Activated naive CD4-positive, alpha-beta T cell treated with anti-CD3 and anti-CD28 coated beads, Interleukin-2, amount 50 U/mL, for 24 hours (primary cell): ENCODE results near the gene TMEM30B.
"Not testable (repeated sequence)": the region's sequence is repeated elsewhere in the genome, so short reads cannot be mapped to it uniquely, and the experiment has no call there.

Experiments used
- H3K27ac Mint-ChIP-seq: one replicate; pipeline ENCODE4 v1.8.0; 2021; ENCODE audit warnings: mild to moderate bottlenecking, mixed read lengths
- H3K27me3 Mint-ChIP-seq: one replicate; pipeline ENCODE4 v1.8.0; 2021; ENCODE audit warnings: mixed read lengths
- H3K36me3 Mint-ChIP-seq: one replicate; pipeline ENCODE4 v1.8.0; 2021; ENCODE audit warnings: mixed read lengths
- H3K4me1 Mint-ChIP-seq: one replicate; pipeline ENCODE4 v1.8.0; 2021; ENCODE audit warnings: mixed read lengths
- H3K4me3 Mint-ChIP-seq: one replicate; pipeline ENCODE4 v1.8.0; 2021; ENCODE audit warnings: mild to moderate bottlenecking, mixed read lengths
- H3K9me3 Mint-ChIP-seq: one replicate; pipeline ENCODE4 v1.8.0; 2021; ENCODE audit warnings: mixed read lengths

The TMEM30B gene

GRCh38 chr14:61262082-61262481, 19.1 kb downstream of the TMEM30B start:
- no peak overlapping the region for H3K4me3 Mint-ChIP-seq
- H3K4me1 Mint-ChIP-seq, result no peaks in the 10 kb centered on the region
- H3K9me3 Mint-ChIP-seq, result no peaks in the 10 kb centered on the region
- H3K27me3 Mint-ChIP-seq, result peaks cover 5% of the 10 kb centered on the region
- no peak overlapping the region for H3K27ac Mint-ChIP-seq
- H3K36me3 Mint-ChIP-seq, result no peaks in the 10 kb centered on the region

- Mint-ChIP-seq H3K9me3 (no peaks in the 10 kb centered on the region), H3K4me1 (no peaks in the 10 kb centered on the region), H3K36me3 (no peaks in the 10 kb centered on the region), H3K4me3 (no peak overlapping the region), H3K27ac (no peak overlapping the region), H3K27me3 (peaks cover 5% of the 10 kb centered on the region)
These were observed 20.0 kb downstream of the TMEM30B start for GRCh38 chr14:61260939-61261776.

GRCh38 chr14:61258985-61259384, 22.2 kb downstream of the TMEM30B start:
- H3K36me3 Mint-ChIP-seq, result no peaks in the 10 kb centered on the region
- H3K9me3 Mint-ChIP-seq, result no peaks in the 10 kb centered on the region
- no peak overlapping the region for H3K4me3 Mint-ChIP-seq
- no peak overlapping the region for H3K27ac Mint-ChIP-seq
- peaks cover 7% of the 10 kb centered on the region for H3K27me3 Mint-ChIP-seq
- H3K4me1 Mint-ChIP-seq, result no peaks in the 10 kb centered on the region

- Mint-ChIP-seq H3K9me3 (no peaks in the 10 kb centered on the region), H3K27me3 (peaks cover 9% of the 10 kb centered on the region), H3K4me3 (no peak overlapping the region), H3K27ac (no peak overlapping the region), H3K36me3 (no peaks in the 10 kb centered on the region), H3K4me1 (no peaks in the 10 kb centered on the region)
These were observed 23.6 kb downstream of the TMEM30B start for GRCh38 chr14:61257469-61258057.

GRCh38 chr14:61256826-61257468, 24.2 kb downstream of the TMEM30B start:
- H3K9me3 Mint-ChIP-seq, result no peaks in the 10 kb centered on the region
- no peak overlapping the region for H3K4me3 Mint-ChIP-seq
- no peaks in the 10 kb centered on the region for H3K4me1 Mint-ChIP-seq
- H3K27ac Mint-ChIP-seq, result no peak overlapping the region
- H3K36me3 Mint-ChIP-seq, result no peaks in the 10 kb centered on the region
- H3K27me3 Mint-ChIP-seq, result peaks cover 9% of the 10 kb centered on the region

GRCh38 chr14:61255968-61256367, 25.2 kb downstream of the TMEM30B start:
- no peak overlapping the region for H3K4me3 Mint-ChIP-seq
- H3K27ac Mint-ChIP-seq, result no peak overlapping the region
- no peaks in the 10 kb centered on the region for H3K36me3 Mint-ChIP-seq
- no peaks in the 10 kb centered on the region for H3K4me1 Mint-ChIP-seq
- no peaks in the 10 kb centered on the region for H3K9me3 Mint-ChIP-seq
- H3K27me3 Mint-ChIP-seq, result peaks cover 7% of the 10 kb centered on the region

GRCh38 chr14:61254808-61255526, 26.2 kb downstream of the TMEM30B start:
- Mint-ChIP-seq H3K27me3 (peaks cover 5% of the 10 kb centered on the region), H3K4me3 (no peak overlapping the region), H3K36me3 (no peaks in the 10 kb centered on the region), H3K9me3 (no peaks in the 10 kb centered on the region), H3K4me1 (no peaks in the 10 kb centered on the region), H3K27ac (no peak overlapping the region)

GRCh38 chr14:61253064-61253738, 27.9 kb downstream of the TMEM30B start:
- Mint-ChIP-seq H3K4me3 (no peak overlapping the region), H3K27ac (no peak overlapping the region), H3K9me3 (no peaks in the 10 kb centered on the region), H3K36me3 (no peaks in the 10 kb centered on the region), H3K4me1 (no peaks in the 10 kb centered on the region), H3K27me3 (peaks cover 6% of the 10 kb centered on the region)

GRCh38 chr14:61252369-61253063, 28.6 kb downstream of the TMEM30B start:
- Mint-ChIP-seq H3K4me1 (no peaks in the 10 kb centered on the region), H3K27ac (no peak overlapping the region), H3K27me3 (peaks cover 6% of the 10 kb centered on the region), H3K36me3 (no peaks in the 10 kb centered on the region), H3K9me3 (no peaks in the 10 kb centered on the region), H3K4me3 (no peak overlapping the region)

GRCh38 chr14:61250063-61250462, 31.1 kb downstream of the TMEM30B start:
- Mint-ChIP-seq H3K36me3 (no peaks in the 10 kb centered on the region), H3K27me3 (peaks cover 8% of the 10 kb centered on the region), H3K4me3 (no peak overlapping the region), H3K27ac (no peak overlapping the region), H3K9me3 (no peaks in the 10 kb centered on the region), H3K4me1 (no peaks in the 10 kb centered on the region)

- Mint-ChIP-seq H3K9me3 (no peaks in the 10 kb centered on the region), H3K36me3 (no peaks in the 10 kb centered on the region), H3K27me3 (peaks cover 8% of the 10 kb centered on the region), H3K27ac (no peak overlapping the region), H3K4me3 (no peak overlapping the region), H3K4me1 (no peaks in the 10 kb centered on the region)
These were observed 33.2 kb downstream of the TMEM30B start for GRCh38 chr14:61247935-61248334.

GRCh38 chr14:61246721-61247120, 34.4 kb downstream of the TMEM30B start:
- no peak overlapping the region for H3K4me3 Mint-ChIP-seq
- no peaks in the 10 kb centered on the region for H3K9me3 Mint-ChIP-seq
- H3K4me1 Mint-ChIP-seq, result no peaks in the 10 kb centered on the region
- H3K27me3 Mint-ChIP-seq, result peaks cover 11% of the 10 kb centered on the region
- H3K36me3 Mint-ChIP-seq, result peaks cover under 1% of the 10 kb centered on the region
- no peak overlapping the region for H3K27ac Mint-ChIP-seq

- no peaks in the 10 kb centered on the region for H3K4me1 Mint-ChIP-seq
- peaks cover 6% of the 10 kb centered on the region for H3K36me3 Mint-ChIP-seq
- peaks cover 7% of the 10 kb centered on the region for H3K9me3 Mint-ChIP-seq
- H3K27me3 Mint-ChIP-seq, result peaks cover 10% of the 10 kb centered on the region
- H3K27ac Mint-ChIP-seq, result no peak overlapping the region
- no peak overlapping the region for H3K4me3 Mint-ChIP-seq
These were observed 37.1 kb downstream of the TMEM30B start for GRCh38 chr14:61244009-61244408.

- H3K9me3 Mint-ChIP-seq, result peaks cover 7% of the 10 kb centered on the region
- H3K4me1 Mint-ChIP-seq, result no peaks in the 10 kb centered on the region
- H3K4me3 Mint-ChIP-seq, result no peak overlapping the region
- H3K27ac Mint-ChIP-seq, result no peak overlapping the region
- peaks cover 11% of the 10 kb centered on the region for H3K27me3 Mint-ChIP-seq
- peaks cover 6% of the 10 kb centered on the region for H3K36me3 Mint-ChIP-seq
These were observed 40.9 kb downstream of the TMEM30B start for GRCh38 chr14:61240206-61240605.

GRCh38 chr14:61239285-61239684, 41.9 kb downstream of the TMEM30B start:
- not testable (repeated sequence) for H3K36me3 Mint-ChIP-seq, H3K9me3 Mint-ChIP-seq, H3K4me1 Mint-ChIP-seq, H3K27ac Mint-ChIP-seq, H3K4me3 Mint-ChIP-seq
- H3K27me3 Mint-ChIP-seq, result peaks cover 11% of the 10 kb centered on the region
